Measurements from ENCODE around the gene POFUT1.
"Not testable (repeated sequence)": the region's sequence is repeated elsewhere in the genome, so short reads cannot be mapped to it uniquely, and the experiment has no call there.

The POFUT1 gene

DNA sequence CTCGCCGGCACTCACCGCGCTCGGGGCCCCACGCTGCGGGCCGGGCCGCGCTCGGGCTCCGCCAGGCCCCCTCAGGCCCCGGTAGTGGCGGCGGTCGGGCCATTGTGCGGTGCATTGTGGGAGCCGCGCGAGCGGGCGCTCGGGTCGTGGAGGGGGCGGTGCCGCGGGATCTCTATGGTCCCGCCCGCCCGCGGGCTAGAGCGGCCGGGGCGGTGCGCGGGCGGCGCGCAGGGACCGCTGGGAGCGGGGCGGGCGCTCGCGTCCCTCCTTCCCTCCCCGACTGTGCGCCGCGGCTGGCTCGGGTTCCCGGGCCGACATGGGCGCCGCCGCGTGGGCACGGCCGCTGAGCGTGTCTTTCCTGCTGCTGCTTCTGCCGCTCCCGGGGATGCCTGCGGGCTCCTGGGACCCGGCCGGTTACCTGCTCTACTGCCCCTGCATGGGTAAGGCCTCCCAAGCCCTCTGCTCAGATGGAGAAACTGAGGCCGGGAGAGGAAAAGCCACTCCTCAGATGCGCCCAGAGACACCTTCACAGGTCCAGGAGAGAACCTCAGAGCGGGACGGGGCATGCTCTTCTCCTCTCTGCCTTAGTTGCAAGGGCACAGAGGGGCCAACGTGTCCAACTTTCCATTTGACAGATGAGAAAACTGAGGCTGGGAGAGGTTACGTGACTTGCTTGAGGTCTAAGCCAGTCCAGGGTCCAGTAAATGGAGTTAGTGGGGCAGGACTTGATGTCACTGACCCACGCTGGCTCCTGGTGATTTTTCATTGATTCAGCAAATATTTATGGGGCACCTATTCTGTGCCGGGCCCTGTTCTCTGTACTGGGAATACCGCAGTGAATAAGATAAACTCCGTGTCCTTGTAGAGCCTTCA lies at the start of gene POFUT1, which contains the start of gene PLAGL2:
POFUT1 (plus strand) TSS at position 255 of the 873 bp plus-strand sequence; CDS start at position 317, 62 bp downstream.
PLAGL2 (minus strand) TSS at position 118 of the 873 bp plus-strand sequence. CDS start 5,565 bp downstream, outside the sequence.
- peak; percentile 51 to 97 for DNase-seq

DNA sequence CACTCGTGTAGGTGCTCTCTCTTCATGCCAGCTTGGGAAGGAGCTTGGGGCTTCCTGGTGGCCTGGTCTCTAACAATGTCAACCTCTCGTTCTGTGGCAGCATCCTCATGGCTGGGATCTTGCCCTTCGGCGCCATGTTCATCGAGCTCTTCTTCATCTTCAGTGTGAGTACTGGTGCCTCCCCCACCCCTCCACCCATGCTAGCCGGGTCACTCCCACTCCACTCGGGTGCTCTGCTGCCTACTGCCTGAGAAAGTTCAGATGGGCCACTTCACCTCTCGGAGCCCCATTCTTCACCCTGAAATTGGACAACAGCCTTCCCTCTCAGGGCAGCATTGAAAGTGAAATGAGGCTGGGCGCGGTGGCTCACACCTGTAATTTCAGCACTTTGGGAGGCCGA lies 49.3 kb upstream of the POFUT1 start:
- no peak for DNase-seq

DNA sequence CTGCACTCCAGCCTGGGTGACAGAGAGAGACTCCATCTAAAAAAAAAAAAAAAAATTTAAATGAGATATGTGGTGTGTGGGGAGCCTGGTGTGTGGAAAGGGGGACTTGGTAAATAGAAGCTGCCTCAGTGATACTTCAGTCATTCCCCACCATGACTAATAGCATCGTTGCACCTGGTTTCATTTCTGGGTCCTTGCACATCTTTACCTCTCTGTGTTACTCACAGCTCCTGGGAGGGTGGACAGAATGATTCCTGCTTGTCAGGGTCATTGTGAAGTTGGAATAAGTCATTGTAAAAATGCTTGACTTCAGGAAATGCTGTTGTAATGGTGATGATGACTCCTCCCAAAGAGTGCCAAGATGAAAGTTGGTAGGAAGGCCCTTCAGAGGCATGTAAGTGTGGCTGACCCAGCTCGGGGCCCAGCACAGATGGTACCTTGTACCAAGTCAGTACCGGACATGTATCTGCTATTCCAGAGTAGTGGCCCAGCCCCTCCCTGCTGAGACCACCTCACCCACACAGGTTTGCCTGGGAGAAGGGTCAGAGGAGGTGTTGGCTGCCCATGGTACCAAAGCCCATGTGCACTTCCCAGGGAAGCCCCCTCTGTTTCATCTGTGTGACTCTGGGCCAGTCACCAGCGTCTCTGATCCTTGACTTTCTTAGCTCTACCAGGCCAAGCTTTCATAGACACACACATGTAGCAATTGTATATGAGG lies 48.6 kb upstream of the POFUT1 start:
- DNase-seq, result no peak

DNA sequence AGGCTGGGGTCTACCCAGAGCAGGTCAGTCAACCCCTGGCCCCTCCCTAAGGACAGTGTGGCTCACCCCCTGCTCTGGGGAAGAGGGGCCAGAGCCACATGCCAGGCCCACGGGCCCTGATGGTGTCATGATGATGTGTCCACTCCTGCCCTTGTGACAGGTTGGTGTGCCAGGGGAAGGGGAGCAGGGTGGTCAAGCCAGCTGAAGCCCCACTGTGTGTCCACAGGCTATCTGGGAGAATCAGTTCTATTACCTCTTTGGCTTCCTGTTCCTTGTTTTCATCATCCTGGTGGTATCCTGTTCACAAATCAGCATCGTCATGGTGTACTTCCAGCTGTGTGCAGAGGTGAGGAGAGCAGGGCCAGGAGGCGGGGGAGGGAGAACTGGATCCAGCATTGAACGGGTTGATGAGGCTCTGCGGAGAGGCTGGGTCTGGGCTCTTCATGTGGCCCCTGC lies 47.9 kb upstream of the POFUT1 start:
- no peak for DNase-seq

DNA sequence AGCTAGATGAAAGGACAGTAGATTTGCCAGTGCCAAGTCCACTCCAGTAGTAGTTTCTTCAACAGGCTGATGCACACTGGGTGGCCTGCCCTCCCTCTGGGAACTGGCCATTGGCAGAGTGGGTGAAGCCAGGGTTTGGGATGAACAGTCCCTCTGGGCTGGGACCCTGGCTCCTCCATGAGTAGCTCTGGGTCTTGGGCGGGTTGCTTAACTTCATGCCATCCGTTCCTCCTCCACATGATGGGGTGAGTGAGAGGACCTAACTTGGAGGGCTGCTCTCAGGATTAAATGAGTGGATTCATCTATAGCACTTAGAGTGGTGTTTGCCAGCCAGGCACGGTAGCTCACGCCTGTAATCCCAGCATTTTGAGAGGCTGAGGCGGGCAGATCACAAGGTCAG lies 47.3 kb upstream of the POFUT1 start:
- no peak for DNase-seq

DNA sequence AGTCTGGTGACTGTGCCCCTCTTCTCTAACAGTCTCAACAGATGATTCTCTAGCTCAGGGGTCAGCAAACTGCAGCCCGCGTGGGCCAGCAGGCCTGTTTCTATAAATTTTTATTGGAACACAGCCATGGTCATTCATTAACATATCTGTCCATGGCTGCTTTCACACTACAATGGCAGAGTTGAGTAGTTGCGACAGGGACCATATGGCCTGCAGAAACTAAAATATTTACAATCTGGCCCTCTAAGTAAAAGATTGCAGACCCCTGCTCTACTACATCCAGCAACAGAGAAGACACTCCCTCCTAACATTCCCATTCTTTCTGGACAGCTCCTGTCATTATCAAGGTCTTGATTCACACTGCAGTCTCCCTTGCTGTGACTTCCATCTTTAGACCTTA lies 45.3 kb upstream of the POFUT1 start:
- DNase-seq, result no peak

DNA sequence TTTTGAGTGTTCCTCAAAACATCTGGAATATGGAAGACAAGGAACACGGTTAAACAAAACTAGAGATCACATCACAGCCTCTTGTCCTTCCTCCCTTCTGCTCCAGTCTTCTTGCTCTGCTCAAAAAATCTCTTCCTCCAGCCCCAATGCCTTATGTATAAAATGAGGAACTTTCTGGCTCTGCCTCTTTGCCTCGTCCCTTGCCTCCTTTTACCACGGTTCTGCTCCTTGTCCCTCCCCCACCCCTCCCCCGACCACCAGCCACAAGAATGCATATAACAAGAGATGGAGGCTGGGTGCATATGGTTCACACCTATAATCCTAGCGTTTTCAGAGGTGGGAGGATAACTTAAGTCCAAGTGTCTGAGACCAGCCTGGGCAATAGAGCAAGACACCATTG lies 43.7 kb upstream of the POFUT1 start:
- DNase-seq, result no peak

DNA sequence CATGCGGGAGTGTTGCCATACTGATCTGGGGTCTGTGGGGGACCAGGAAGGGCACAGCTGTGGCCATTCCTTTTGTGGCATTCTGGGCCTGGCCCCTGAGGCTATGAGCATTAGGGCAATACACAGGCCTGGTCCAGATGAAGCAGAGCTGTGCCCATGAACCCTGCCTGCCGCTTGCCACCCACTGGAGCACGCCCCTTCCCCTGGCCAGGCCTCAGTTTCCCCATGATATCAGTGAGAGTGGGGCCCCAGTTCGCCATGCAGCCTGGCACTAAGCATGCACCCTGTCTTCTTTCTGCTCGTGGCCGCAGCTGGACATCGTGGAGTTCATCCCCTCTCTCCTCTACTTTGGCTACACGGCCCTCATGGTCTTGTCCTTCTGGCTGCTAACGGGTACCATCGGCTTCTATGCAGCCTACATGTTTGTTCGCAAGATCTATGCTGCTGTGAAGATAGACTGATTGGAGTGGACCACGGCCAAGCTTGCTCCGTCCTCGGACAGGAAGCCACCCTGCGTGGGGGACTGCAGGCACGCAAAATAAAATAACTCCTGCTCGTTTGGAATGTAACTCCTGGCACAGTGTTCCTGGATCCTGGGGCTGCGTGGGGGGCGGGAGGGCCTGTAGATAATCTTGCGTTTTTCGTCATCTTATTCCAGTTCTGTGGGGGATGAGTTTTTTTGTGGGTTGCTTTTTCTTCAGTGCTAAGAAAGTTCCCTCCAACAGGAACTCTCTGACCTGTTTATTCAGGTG lies 42.5 kb upstream of the POFUT1 start:
- DNase-seq, result no peak

DNA sequence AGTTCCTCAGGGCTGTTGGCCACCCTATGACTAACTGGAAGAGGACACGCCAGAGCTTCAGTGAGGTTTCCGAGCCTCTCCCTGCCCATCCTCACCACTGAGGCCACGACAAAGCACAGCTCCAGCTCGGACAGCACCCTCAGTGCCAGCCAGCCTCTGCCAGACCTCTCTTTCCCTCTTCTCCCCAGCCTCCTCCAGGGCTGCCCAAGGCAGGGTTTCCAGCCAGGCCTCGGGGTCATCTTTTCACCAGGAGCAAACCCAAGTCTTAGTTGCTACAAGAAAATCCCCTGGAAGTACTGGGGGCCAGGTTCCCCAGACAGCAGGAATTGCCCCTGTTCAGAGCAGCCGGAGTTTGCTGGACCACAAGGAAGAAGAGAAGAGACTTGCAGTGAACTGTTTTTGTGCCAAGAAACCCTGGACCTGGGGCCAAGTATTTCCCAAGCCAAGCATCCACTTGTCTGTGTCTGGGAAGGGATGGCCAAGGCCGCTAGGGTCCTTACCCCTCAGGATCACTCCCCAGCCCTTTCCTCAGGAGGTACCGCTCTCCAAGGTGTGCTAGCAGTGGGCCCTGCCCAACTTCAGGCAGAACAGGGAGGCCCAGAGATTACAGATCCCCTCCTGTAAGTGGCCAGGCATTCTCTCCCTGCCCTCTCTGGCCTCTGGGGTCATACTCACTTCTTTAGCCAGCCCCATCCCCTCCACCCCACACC lies 41.7 kb upstream of the POFUT1 start:
- DNase-seq, result no peak

DNA sequence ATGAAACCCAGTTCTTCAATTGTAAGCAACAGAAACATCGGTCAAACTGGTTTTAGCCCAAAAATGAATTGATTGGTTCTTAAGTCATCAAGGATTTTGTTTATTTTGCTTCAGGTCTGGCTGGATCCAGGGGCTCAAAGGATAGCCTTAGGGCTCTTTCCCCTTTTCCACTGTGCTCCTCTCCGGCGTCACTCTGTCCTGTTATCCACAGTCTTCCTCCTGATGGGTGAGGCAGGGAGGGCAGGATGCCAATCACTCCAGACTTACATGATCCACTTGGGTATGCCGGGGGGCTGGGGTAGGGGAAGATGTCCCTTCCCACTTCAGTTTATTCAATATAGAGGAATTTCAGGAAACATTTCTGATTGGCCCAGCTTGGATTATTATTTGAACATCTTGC lies 40.1 kb upstream of the POFUT1 start:
- no peak for DNase-seq

DNA sequence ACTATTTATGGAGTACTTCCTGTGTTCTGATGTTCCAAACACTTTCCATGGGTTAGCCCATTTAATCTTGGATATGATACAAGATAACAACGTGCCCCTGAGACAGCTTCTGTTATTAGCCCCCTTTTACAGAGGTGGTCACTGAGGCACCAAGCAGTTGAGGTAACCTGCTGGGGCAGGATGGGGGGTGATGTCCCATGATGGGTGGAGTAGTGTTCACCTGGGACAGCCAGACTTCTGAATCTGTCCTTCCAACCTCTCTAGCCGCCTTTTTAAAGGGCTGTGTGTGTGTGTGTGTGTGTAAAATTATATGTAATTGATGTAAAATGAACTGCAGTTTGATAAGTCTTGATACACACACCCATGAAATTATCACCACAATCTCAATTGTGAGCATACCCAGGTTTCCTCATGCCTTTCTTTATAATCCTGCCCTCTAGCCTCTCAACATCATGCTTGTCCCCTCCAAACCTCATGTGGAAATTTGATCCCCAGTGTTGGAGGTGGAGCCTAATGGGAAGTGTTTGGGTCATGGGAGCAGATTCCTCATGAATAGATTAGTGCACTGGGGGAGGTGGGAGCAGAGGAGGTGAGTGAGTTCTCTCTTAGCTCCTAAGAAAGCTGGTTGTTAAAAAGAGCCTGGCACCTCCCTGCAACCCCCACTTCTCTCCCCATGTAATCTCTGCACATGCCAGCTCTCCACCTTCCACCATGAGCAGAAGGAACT lies 39.3 kb upstream of the POFUT1 start:
- peak in 1 of 2 experiments; percentile 14 for DNase-seq

DNA sequence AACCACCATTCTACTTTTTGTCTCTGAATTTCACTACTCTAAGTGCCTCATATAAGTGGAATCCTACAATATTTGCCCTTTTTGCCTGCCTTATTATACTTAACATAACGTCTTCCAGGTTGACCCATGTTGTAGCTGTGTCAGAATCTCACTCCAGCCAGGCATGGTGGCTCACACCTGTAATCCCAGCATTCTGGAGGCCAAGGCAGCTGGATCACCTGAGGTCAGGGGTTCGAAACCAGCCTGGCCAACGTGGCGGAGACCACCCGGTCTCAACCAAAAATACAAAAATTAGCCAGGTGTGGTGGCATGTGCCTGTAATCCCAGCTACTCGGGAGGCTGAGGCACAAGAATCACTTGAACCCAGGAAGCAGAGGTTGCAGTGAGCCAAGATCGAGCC lies 30.0 kb upstream of the POFUT1 start:
- not testable (repeated sequence) for DNase-seq

DNA sequence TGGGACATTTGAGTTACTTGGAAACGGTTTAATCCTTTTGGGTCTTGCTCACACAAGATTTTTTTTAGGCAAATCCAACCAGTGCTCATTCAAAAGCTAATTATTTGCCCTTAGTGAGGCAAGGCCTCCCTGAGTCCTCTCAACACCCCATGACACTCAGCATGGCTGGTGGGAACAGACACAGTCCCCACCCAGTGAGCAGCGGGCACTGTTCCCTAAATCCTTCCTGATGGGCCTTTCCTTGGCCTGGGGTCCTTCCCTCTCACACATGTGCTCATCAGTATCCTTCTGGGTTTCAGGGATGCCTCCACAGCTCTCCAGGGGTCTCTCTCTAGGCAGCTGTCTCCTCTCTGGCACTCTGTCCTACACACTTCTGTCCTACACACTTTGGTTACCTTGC lies 28.2 kb upstream of the POFUT1 start:
- no peak for DNase-seq

DNA sequence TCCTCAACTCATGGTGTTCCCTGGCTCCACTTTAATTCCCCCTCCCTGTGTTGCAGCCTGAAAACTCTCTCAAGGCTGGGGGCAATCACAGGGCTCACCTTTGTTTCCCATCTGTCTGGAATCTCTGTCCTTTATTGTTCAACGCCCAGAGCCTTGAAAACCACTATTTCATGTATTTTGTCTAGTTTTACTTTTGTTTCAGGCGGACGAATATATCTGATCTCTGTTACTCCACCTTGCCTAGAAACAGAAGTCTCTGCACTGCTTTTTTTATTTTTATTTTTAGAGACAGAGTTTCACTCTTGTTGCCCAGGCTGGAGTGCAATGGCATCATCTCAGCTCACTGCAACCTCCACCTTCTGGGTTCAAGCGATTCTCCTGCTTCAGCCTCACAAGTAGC lies 27.7 kb upstream of the POFUT1 start:
- no peak for DNase-seq

DNA sequence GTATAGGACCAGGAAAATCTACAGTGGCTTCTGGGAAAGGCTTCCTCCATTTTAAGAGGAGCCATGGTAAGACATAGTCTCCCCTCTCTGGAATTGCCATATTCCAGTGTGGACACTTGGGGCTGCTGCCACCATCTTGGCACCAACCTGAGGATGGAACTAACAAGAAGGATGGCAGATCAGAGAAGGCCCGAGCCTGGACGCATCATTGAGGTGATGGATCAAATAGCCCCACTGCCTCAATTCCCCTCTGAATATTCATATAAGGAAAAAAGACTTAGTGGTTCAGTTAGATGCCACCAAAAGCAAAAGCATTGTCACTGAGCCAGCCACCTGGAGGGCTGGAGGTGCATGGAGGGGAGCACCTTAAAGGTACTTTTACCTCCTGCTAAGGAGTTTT lies 26.1 kb upstream of the POFUT1 start:
- DNase-seq, result no peak

DNA sequence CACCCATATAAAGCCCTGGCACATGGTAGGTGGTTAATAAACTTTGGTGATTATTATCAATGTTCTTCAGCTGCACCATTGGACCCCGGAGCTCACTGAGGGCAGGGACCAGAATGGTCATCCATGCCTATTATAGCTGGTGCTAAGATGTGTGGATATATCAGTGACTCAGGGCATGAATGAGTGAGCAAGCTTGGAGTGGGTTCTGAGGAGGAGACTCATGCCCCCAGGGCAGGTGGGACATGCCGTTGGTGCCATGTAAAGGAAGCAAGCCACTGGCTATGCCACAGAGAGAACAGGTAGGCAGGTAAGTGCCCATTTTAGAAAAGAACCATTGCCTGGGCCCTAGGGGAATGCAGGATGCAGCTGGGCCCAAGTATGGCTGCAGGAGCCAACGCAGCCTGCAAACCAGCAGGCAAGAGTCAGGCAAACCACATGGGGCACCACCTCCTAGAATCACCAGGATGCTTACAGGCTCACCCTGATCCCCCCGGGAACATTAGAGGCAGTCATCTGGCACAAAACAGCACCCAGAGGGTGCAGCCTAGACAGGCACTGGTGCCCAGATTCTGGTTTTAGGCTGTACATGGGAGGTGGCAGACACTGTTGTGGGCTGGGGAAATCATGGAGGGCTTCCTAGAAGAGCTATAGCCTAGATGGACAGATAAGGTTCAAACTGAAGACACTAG lies 23.6 kb upstream of the POFUT1 start:
- no peak for DNase-seq

DNA sequence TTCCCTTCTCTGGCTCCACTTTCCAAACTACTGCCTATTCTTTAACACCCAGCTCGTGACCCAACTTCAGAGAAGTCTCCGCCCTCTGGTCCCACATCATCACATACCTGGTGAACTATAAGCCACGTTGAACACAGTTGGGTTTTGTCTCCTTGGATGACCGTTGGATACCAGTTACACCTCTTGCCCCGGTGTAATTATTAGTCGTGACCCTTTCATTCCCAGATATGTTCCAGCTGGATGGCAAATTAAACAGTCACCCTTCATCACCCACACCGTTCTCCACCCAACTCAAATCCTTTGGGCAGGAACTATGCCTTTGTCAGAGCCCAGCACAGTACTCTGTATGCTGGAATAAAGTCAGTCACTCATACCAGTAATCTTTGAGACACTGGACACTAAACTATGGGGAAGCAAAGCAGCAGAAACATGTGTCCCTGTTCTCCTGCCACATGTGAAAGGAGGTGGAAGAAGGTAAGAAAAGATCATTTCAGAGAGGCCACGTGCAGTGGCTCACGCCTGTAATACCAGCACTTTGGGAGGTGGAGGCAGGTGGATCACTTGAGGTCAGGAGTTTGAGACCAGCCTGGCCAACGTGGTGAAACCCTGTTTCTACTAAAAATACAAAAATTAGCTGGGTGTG lies 22.6 kb upstream of the POFUT1 start:
- no peak for DNase-seq

DNA sequence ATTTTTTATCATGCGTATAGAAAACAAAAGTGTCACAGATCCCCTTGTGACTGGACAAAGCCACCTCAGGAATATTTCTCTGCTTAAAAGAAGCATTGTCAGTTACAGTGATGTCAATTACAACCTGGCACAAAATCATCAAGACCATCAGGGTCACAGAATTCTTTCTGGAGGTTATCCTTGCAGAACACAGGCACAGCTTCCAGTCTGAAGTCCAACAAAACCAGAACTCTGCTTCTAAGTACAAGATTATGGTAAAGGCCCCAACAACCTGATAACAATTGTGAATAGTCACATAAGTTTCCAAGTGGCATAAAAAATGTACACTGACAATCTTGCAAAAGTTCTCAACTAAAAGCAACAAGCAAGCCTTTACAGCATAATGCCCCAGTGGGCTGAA lies 21.2 kb upstream of the POFUT1 start:
- no peak for DNase-seq

DNA sequence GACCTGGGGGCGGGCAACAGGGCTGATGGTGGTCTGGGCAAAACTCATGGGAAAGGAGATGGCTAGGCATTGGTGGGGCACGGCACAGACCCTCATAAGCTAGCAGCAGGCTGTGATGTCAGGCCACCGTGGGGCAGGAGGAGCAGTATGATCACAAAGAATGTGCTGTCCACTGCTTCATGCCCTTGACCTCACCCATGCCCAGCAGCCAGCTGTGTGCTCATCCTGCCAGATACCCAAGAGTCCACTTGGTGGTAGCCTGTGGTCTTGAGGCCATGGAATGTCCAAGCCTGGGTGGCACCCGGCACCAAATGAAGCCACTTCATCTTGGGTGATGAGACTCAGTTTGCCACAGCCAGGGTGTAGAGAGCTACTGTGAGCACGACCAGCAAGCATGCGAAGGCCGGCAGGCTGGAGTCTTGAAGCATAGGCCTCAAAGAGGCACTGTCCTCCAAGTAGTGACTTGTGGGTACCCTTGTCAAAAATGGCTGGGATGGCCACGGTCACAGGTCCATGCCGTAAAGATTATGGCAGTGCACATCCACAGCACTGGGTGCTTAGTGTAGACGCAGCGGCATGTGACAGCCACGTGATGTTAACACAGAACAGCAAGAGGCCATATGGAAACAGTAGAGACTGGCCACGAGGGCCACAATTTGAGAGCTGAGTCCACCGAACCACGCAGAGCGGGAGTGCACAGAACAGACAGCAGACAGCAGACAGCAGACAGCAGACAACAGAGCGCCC lies 19.1 kb upstream of the POFUT1 start:
- DNase-seq, result no peak

DNA sequence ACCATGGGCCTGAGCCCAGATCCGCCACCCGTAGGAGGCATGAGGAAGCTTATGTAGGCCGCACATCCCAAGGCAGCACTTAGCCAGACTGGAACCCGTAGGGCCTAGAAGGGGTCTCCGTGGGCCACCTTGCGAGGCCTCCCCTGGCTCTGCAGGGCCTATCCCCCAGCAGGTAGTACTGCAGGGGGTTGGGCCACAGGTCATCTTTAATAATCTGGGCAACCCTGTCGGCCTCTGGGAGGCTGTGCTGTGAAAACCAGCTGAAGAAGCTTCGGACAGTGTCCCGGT lies 18.6 kb upstream of the POFUT1 start:
- no peak for DNase-seq

Data from NCI-H526 (cell line).